ENCODE data around the gene STK24. TPM values are rescaled to one million over a fixed set of nuclear protein-coding genes. Genes with fewer than 3 reads are reported as not detected.

STK24 gene
- total RNA-seq, 1 donor from 2014 or later: 94.6 TPM

DNA sequence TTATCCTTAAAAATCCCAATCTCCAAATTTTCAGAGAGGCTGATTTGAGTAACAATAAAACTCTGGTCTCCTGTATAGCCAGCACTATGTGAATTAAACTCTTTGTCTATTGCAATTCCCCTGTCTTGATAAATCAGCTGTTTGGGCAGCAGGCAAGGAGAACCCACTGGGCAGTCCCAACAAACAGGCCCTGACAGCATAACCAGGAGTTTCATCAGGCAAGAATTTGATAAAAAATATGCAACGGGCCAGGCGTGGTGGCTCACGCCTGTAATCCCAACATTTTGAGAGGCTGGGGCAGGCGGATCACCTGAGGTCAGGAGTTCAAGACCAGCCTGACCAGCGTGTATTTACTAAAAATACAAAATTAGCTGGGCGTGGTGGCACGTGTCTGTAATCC, 42.1 kb downstream of the STK24 start:
- Histone ChIP-seq H3K4me1 (peaks cover 26% of the 10 kb centered on the region), H3K36me3 (peaks cover 5% of the 10 kb centered on the region), H3K27ac (no peak overlapping the region), H3K4me3 (no peak overlapping the region), H3K27me3 (no peaks in the 10 kb centered on the region), H3K9me3 (no peaks in the 10 kb centered on the region)
- DNase-seq: no peak
- intact Hi-C loops (cut with DNase I): no loop called here
- no peak for ATAC-seq
- TF ChIP-seq, protein P1, sequence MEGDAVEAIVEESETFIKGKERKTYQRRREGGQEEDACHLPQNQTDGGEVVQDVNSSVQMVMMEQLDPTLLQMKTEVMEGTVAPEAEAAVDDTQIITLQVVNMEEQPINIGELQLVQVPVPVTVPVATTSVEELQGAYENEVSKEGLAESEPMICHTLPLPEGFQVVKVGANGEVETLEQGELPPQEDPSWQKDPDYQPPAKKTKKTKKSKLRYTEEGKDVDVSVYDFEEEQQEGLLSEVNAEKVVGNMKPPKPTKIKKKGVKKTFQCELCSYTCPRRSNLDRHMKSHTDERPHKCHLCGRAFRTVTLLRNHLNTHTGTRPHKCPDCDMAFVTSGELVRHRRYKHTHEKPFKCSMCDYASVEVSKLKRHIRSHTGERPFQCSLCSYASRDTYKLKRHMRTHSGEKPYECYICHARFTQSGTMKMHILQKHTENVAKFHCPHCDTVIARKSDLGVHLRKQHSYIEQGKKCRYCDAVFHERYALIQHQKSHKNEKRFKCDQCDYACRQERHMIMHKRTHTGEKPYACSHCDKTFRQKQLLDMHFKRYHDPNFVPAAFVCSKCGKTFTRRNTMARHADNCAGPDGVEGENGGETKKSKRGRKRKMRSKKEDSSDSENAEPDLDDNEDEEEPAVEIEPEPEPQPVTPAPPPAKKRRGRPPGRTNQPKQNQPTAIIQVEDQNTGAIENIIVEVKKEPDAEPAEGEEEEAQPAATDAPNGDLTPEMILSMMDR (IDR thresholded peaks at IDR 0.05): no peak

DNA sequence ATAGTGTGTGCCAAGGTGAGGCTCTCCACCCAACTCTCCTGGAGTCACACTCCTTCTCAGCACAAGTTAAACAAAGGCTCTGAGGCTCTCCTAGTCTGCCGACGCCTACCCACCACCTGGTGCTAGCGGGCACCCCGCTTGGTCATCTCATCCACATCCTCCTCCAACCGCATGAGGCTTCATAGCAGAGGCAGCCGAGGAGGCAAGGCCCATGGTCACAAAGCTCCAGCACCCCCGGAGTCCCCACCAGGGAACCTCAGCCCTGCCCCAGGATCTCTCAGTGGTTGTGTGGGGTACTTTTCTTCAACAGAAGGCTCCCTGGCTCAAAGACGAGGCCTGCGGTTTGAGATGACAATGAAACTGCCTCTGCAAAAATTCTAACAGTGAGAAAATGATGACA, 43.0 kb downstream of the STK24 start:
- DNase-seq (no peak), ATAC-seq (no peak)
- H3K9me3 ChIP-seq: no peaks in the 10 kb centered on the region
- TF ChIP-seq, protein P1 (IDR thresholded peaks at IDR 0.05): no peak
- H3K4me1 ChIP-seq: peaks cover 23% of the 10 kb centered on the region
- no peak overlapping the region for H3K4me3 ChIP-seq
- H3K27ac ChIP-seq: no peak overlapping the region
- intact Hi-C loops (cut with DNase I): no loop called here
- H3K36me3 ChIP-seq: peaks cover 5% of the 10 kb centered on the region
- H3K27me3 ChIP-seq: no peaks in the 10 kb centered on the region

DNA sequence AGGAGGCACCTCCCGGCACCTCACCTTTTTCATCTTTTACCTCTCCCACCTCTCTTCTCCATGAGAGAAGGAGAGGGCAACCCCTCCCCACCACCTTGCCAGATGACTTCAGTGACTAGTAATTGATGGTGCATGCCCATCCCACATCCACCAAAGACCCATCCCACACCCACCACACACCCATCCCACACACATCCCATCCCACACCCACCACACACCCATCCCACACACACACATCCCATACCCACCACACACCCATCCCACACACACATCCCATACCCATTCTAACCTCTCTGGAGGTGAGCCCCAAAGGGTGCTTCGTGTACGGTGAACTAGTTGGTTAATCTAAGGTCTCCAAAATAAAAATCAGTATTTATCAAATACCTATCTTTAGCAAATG, 44.7 kb downstream of the STK24 start:
- Histone ChIP-seq H3K36me3 (peaks cover 3% of the 10 kb centered on the region), H3K27ac (no peak overlapping the region), H3K9me3 (no peaks in the 10 kb centered on the region), H3K4me3 (no peak overlapping the region), H3K27me3 (no peaks in the 10 kb centered on the region), H3K4me1 (peaks cover 18% of the 10 kb centered on the region)
- TF ChIP-seq, protein P1 (IDR thresholded peaks at IDR 0.05): no peak
- DNase-seq: no peak
- ATAC-seq: no peak
- intact Hi-C loops (cut with DNase I): no loop called here

DNA sequence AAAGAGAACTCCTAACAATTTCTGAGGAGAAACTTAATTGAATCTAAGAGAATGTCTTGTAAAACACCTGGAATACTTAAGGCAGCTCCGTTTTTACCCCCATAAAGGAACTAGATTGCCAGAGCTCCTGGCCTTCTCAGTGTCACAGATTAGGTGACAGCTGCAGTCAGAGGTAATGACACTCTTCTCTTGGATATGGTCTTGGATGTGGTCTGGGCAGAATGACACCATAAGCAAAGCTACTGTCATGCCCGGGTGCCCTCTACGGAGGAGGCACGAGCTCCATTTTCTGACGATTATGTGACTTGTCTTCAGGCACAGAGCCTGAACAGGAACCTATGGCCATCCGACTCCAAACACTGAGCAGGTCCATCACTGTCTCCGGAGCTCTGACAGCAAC, 46.7 kb downstream of the STK24 start:
- Histone ChIP-seq H3K36me3 (no peaks in the 10 kb centered on the region), H3K9me3 (no peaks in the 10 kb centered on the region), H3K27me3 (no peaks in the 10 kb centered on the region), H3K4me1 (peaks cover 8% of the 10 kb centered on the region), H3K4me3 (no peak overlapping the region), H3K27ac (no peak overlapping the region)
- no peak for DNase-seq
- intact Hi-C loops (cut with DNase I): no loop called here
- TF ChIP-seq, protein P1 (IDR thresholded peaks at IDR 0.05): no peak
- ATAC-seq: no peak

DNA sequence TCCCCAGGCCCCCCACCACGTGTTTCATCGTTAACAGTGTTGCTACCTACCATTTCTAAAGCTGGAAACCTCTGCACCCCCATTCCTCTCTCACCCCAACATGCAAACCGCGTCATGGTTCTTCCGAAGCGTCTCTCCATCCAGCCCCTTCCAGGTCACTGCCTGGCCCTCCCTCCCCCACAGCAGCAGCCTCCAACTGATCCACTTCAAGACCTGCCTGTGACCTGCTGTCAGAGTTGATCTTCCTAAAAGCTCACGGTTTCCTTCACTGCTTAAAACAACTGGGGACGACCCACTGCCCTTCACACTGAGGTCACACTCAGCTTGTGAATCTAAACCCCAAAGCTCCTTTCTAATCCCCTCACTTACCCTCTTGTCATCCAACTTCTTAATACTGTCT, 47.7 kb downstream of the STK24 start:
- no peaks in the 10 kb centered on the region for H3K9me3 ChIP-seq
- peaks cover 18% of the 10 kb centered on the region for H3K4me1 ChIP-seq
- ATAC-seq (no peak), DNase-seq (no peak)
- no peaks in the 10 kb centered on the region for H3K27me3 ChIP-seq
- TF ChIP-seq, protein P1 (IDR thresholded peaks at IDR 0.05): no peak
- H3K36me3 ChIP-seq: no peaks in the 10 kb centered on the region
- no peak overlapping the region for H3K27ac ChIP-seq
- intact Hi-C loops (cut with DNase I): no loop called here
- H3K4me3 ChIP-seq: no peak overlapping the region

DNA sequence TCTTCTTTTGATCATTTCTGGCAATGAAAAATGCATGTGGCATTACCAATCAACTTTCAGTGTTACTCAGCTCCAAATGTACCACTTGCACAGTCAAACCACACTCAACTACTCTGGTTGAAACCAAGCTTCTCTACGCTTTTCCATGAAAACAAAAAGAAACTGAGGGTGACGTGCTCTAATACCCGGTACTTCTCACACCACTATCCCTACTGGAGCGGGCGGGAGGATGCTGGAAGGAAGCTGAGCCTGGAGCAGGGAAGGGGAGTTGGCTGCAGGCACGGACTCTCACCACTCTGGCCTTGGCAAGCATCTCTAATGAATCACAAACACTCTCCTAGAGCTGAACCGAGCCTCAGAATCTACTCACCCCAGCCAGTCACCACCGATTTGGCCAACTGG, 48.2 kb downstream of the STK24 start:
- Histone ChIP-seq H3K9me3 (no peaks in the 10 kb centered on the region), H3K27me3 (no peaks in the 10 kb centered on the region), H3K27ac (no peak overlapping the region), H3K4me3 (no peak overlapping the region), H3K36me3 (no peaks in the 10 kb centered on the region), H3K4me1 (peaks cover 23% of the 10 kb centered on the region)
- DNase-seq: no peak
- TF ChIP-seq, protein P1 (IDR thresholded peaks at IDR 0.05): no peak
- ATAC-seq: peak; percentile 7
- intact Hi-C loops (cut with DNase I): no loop called here

Measured in upper lobe of right lung (tissue), 1 donor.